ENCODE results near the gene MYRIP. TPM values are rescaled to one million over a fixed set of nuclear protein-coding genes. Genes with fewer than 3 reads are reported as not detected.

MYRIP gene
- total and polyA plus RNA-seq, 4 donors, result 0.98 to 11.7 (median 6.8) TPM

DNA sequence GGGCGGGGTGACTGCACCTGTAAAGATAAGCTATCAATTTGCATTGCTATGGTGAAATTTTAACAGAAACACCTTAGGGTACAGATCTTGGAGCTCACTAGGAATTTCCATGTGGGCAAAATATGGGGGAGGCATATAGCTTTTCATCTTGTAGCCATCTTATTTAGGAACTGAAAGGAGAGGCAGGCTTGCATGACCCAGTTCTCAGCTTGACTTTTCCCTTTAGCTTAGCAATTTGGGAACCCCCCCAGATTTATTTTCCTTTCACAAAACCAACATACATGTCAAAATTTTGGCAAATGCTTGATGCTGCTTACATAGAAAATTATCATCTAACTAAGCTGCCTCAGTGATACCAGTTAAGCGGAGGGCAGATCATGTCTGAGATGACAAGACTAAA is 445.1 kb downstream of the MYRIP start:
- 94% methylated on average over 2 of the region's 2 CpGs for WGBS
- no peak for TF ChIP-seq SP1 (IDR thresholded peaks at IDR 0.05)
- no peak for TF ChIP-seq EGR1 (IDR thresholded peaks at IDR 0.05; ENCODE audit: low read depth in 2 of 2)
- no peak for TF ChIP-seq RAD21 (IDR thresholded peaks at IDR 0.05)
- no peak for TF ChIP-seq RXRA (IDR thresholded peaks at IDR 0.05)
- TF ChIP-seq, protein P1, sequence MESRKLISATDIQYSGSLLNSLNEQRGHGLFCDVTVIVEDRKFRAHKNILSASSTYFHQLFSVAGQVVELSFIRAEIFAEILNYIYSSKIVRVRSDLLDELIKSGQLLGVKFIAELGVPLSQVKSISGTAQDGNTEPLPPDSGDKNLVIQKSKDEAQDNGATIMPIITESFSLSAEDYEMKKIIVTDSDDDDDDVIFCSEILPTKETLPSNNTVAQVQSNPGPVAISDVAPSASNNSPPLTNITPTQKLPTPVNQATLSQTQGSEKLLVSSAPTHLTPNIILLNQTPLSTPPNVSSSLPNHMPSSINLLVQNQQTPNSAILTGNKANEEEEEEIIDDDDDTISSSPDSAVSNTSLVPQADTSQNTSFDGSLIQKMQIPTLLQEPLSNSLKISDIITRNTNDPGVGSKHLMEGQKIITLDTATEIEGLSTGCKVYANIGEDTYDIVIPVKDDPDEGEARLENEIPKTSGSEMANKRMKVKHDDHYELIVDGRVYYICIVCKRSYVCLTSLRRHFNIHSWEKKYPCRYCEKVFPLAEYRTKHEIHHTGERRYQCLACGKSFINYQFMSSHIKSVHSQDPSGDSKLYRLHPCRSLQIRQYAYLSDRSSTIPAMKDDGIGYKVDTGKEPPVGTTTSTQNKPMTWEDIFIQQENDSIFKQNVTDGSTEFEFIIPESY (IDR thresholded peaks at IDR 0.05), result no peak
- no peak for TF ChIP-seq JUND (IDR thresholded peaks at IDR 0.05)
- no peak for TF ChIP-seq TAF1 (conservative IDR thresholded peaks at IDR 0.05)
- no peak for TF ChIP-seq GABPA (IDR thresholded peaks at IDR 0.05 in 1 of 2, conservative IDR thresholded peaks at IDR 0.05 in 1 of 2)
- TF ChIP-seq, protein P2, sequence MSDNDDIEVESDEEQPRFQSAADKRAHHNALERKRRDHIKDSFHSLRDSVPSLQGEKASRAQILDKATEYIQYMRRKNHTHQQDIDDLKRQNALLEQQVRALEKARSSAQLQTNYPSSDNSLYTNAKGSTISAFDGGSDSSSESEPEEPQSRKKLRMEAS (IDR thresholded peaks at IDR 0.05), result no peak
- TF ChIP-seq, protein P3, sequence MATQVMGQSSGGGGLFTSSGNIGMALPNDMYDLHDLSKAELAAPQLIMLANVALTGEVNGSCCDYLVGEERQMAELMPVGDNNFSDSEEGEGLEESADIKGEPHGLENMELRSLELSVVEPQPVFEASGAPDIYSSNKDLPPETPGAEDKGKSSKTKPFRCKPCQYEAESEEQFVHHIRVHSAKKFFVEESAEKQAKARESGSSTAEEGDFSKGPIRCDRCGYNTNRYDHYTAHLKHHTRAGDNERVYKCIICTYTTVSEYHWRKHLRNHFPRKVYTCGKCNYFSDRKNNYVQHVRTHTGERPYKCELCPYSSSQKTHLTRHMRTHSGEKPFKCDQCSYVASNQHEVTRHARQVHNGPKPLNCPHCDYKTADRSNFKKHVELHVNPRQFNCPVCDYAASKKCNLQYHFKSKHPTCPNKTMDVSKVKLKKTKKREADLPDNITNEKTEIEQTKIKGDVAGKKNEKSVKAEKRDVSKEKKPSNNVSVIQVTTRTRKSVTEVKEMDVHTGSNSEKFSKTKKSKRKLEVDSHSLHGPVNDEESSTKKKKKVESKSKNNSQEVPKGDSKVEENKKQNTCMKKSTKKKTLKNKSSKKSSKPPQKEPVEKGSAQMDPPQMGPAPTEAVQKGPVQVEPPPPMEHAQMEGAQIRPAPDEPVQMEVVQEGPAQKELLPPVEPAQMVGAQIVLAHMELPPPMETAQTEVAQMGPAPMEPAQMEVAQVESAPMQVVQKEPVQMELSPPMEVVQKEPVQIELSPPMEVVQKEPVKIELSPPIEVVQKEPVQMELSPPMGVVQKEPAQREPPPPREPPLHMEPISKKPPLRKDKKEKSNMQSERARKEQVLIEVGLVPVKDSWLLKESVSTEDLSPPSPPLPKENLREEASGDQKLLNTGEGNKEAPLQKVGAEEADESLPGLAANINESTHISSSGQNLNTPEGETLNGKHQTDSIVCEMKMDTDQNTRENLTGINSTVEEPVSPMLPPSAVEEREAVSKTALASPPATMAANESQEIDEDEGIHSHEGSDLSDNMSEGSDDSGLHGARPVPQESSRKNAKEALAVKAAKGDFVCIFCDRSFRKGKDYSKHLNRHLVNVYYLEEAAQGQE (IDR thresholded peaks at IDR 0.05), result no peak
- no peak for TF ChIP-seq FOXA1 (IDR thresholded peaks at IDR 0.05)
- TF ChIP-seq, protein P4, sequence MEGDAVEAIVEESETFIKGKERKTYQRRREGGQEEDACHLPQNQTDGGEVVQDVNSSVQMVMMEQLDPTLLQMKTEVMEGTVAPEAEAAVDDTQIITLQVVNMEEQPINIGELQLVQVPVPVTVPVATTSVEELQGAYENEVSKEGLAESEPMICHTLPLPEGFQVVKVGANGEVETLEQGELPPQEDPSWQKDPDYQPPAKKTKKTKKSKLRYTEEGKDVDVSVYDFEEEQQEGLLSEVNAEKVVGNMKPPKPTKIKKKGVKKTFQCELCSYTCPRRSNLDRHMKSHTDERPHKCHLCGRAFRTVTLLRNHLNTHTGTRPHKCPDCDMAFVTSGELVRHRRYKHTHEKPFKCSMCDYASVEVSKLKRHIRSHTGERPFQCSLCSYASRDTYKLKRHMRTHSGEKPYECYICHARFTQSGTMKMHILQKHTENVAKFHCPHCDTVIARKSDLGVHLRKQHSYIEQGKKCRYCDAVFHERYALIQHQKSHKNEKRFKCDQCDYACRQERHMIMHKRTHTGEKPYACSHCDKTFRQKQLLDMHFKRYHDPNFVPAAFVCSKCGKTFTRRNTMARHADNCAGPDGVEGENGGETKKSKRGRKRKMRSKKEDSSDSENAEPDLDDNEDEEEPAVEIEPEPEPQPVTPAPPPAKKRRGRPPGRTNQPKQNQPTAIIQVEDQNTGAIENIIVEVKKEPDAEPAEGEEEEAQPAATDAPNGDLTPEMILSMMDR (IDR thresholded peaks at IDR 0.05; ENCODE audit: low read depth, low read length, missing input control), result no peak
- TF ChIP-seq HNF4A (conservative IDR thresholded peaks at IDR 0.05), result no peak
- no peak for TF ChIP-seq FOXA2 (IDR thresholded peaks at IDR 0.05)
- TF ChIP-seq NR2F2 (IDR thresholded peaks at IDR 0.05), result no peak
- TF ChIP-seq, protein P5, sequence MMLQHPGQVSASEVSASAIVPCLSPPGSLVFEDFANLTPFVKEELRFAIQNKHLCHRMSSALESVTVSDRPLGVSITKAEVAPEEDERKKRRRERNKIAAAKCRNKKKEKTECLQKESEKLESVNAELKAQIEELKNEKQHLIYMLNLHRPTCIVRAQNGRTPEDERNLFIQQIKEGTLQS (IDR thresholded peaks at IDR 0.05), result no peak
- TF ChIP-seq YY1 (IDR thresholded peaks at IDR 0.05), result no peak
- H3K9me3 ChIP-seq (ENCODE audit: control insufficient read depth in 4 of 4, low read length in 3 of 4), result no peaks in the 10 kb centered on the region

More for the DNA sequence above, 445.1 kb downstream of the MYRIP start:
- H3K4me1 ChIP-seq (ENCODE audit: control insufficient read depth in 4 of 4, insufficient read depth in 4 of 4, low read length in 3 of 4), result no peaks in the 10 kb centered on the region
- no peaks in the 10 kb centered on the region for H3K27me3 ChIP-seq (ENCODE audit: control insufficient read depth in 4 of 4, insufficient read depth in 4 of 4, low read length in 3 of 4)
- no peak overlapping the region for H3K27ac ChIP-seq (ENCODE audit: low read depth in 1 of 2, low read length in 2 of 2)
- H3K36me3 ChIP-seq (ENCODE audit: control insufficient read depth in 4 of 4, insufficient read depth in 3 of 4, low read depth in 1 of 4, low read length in 3 of 4), result peaks cover 2 to 21% (median 13%) of the 10 kb centered on the region in 4 donors
- H3K4me3 ChIP-seq (ENCODE audit: low read depth in 1 of 3, low read length in 3 of 3), result no peak overlapping the region
- H3K9ac ChIP-seq (ENCODE audit: low read depth in 1 of 2, low read length in 2 of 2), result no peak overlapping the region
- no peak for DNase-seq (ENCODE audit: low spot score)

Data from liver (tissue), 9 donors.